OCI-LY1 (cell line): ENCODE results near the gene PPM1F.

Source experiments
- CTCF ChIP-seq: fragments of 200-600 bp; sonication (generic), shearing (Covaris generic); IDR thresholded peaks from 2 replicates; pipeline ENCODE4 v1.5.1; 2017; ENCODE audit warnings: mild to moderate bottlenecking, antibody characterized with exemption, low read length, moderate library complexity, mixed read lengths
- EZH2 ChIP-seq: fragments of 200-600 bp; sonication (generic), shearing (Covaris generic); IDR thresholded peaks from 2 replicates; pipeline ENCODE4 v1.8.0; 2017; ENCODE audit warnings: borderline replicate concordance, mixed run types, mild to moderate bottlenecking, antibody characterized with exemption, low read length, moderate library complexity, mixed read lengths

GRCh38 chr22:21894799-21895198, 57.8 kb downstream of the PPM1F start:
- TF ChIP-seq CTCF (no peak), EZH2 (no peak)
